HG02763 (cell line): Measurements from ENCODE around the gene ARRDC3.
A peak's percentile ranks its signal among the peaks of the same experiment; 100 is the strongest.
"Not testable (repeated sequence)": the region's sequence is repeated elsewhere in the genome, so short reads cannot be mapped to it uniquely, and the experiment has no call there.

Source experiments
- ATAC-seq: cut with Tn5 transposase; IDR thresholded peaks from one replicate; pipeline ENCODE4 v1.9.1; 2021; ENCODE audit warnings: mild to moderate bottlenecking, moderate library complexity; ENCODE audit not compliant: unreplicated experiment

ARRDC3 gene

DNA sequence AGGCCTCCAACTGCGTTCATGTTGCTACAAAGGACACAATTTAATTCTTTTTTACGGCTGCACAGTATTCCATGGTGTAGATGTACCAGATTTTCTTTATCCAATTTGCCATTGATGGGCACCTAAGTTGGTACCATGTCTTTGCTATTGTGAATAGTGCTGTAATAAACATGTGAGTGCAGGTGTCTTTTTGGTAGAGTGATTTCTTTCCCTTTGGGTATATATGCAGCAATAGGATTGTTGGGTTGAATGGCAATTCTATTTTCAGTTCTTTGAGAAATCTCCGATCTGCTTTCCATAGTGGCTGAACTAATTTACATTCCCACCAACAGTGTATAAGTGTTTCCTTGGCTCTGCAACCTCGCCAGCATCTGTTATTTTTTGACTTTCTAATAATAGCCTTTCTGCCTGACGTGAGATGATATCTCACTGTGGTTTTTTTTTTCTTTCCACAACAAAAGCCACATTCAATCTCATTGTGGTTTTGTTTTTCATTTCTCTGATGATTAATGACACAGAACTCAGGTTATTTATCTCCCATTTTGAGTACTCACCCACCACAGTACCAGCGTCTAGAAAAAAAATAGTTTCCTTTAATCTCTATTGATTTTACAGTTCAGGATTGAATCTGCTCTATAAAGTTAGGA, 21.9 kb downstream of the ARRDC3 start:
- ATAC-seq = peak; percentile 76

DNA sequence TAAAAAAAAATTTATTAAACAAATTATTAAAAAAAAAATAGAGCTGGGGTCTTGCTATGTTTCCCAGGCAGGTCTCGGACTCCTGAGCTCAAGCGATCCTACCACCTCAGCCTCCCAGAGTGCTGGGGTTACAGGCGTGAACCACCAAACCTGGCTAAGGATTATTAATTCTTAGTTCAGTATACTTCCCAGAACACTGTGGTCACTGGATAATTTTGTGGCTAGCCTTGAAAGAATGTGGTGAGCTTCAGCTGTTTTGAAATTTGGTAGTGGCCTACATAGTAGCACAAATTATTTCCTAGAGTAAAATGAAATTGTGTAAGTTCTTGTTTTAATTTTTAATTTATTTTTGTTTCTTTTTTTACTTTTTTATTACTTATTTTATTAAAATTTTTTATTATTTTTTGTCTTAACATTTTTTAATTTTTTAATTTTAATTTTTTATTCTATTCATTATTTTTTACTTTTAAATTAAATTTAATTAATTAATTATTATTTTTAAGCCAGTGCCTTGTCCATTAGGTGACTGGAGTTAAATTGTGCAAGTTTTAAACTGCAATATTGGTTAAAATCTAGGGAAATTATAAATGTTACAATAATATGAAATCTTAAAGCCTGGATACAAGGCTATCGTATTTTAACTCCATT, 23.0 kb downstream of the ARRDC3 start:
- ATAC-seq = no peak

DNA sequence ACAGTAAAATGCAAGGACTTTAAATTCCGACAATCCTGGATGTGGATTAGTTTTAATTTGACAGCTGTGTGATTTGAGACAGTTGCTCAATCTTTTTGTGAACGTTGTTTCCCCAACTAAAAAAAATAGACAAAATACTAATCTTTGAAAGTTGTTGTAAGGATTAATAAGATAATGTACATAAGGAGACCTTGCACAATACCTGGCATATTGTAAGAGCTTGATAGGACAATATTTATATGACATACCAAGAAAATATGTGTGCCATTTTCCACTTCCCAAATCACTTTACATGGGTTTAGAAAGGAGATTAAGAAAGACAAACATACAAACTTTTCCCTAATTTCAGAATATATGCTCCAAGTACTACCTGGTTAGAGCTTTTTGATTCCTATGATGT, 25.3 kb downstream of the ARRDC3 start:
- no peak for ATAC-seq

DNA sequence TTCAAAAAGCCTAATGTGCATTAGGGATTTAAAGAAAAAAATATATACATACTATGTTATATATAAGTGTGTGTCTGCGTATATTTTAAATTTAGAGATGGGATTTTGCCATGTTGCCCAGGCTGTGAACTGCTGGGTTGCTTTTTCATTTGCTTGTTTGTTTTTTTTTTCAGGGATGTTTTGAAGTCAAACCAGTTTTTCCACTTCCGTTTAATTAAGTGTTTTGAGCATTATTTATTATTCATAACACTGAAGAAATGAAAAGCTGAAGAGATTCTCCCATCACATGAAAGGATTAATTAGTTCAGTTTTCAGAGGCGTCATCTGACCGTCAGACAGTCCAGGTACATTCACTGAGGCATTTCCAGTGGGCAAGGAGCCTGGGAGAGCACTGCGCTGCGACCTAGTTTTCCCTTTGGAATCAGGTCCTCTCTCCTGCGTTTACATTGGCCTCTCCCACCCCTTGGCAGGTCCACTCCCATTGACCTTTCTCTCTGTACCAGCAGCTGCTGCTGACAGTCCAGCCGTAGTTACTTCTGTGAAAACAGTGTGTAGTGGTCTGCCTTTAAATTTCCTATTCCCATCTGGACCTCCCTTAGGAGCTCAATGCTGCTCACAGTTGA, 26.0 kb downstream of the ARRDC3 start:
- no peak for ATAC-seq

DNA sequence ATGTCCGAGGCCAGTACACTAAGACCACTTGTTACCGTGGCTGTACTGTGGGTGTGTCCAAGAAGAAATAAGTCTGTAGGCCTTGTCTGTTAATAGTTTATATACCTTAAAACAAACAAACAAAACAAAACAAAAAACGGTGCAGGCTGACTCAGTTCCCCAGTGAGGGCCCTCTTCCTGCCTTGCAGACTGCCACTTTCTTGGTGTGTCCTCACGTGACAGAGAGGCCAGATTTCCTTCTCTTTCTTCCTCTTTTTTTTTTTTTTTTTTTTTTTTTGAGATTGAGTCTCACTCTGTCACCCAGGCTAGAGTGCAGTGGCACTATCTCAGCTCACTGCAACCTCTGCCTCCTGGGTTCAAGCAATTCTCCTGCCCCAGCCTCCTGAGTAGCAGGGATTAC, 28.2 kb downstream of the ARRDC3 start:
- peak; percentile 47 for ATAC-seq

DNA sequence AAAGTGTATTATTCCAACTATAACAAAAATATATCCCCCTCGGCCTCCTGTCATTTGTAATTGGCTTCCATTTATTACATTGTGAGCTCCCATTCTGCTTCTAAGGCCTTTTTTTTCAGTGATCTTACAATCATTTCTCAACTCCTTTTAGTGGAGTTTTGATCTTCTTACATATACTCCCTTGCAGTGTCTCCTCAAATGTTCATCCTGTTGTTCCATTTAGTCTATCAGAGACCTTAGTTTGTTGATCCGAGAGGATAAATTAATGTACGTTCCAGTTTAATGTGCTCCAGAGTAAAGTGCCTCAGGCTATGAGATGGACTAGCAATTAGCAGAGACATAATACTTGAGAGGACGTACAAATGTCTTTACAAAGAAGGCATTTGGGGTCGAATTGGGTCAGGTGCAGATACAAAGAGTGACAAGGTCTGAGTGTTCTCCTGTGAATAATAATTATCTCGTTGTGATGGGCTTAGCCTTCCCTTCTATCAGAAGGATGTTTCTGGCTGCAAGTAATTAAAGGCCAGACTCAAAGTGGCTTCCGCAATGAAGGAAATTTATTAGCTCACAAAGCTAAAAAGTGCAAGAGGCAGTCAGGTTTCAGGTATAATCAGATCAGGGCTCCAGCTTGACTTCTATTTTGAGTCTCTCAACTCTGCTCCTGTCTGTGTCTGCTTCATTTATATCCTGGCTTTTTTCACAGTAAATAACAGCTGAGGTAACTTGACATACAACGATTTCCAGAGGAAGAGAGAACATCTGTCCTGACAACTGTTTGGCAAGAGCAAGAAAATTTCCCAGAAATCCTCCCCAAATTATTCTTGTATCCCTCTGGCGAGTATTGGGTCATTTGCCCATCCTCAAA, 30.1 kb downstream of the ARRDC3 start:
- ATAC-seq = no peak

DNA sequence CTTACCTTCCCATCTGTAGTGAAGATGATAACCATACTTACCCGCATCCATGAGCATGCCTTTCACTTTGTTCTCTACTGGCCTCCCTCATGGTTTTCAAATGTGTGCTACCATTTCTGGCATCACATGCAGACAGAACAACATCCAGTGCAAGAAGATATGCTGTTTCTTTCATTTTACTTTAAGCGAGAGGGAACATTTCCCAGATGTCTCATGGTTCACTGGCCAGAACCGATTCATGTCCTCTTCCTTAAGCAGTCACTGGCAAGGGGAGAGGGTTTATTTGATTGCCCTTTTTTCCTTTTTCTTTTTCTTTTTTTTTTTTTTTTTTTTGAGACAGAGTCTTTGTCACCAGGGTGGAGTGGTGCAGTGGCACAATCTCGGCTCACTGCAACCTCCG, 37.7 kb downstream of the ARRDC3 start:
- no peak for ATAC-seq

DNA sequence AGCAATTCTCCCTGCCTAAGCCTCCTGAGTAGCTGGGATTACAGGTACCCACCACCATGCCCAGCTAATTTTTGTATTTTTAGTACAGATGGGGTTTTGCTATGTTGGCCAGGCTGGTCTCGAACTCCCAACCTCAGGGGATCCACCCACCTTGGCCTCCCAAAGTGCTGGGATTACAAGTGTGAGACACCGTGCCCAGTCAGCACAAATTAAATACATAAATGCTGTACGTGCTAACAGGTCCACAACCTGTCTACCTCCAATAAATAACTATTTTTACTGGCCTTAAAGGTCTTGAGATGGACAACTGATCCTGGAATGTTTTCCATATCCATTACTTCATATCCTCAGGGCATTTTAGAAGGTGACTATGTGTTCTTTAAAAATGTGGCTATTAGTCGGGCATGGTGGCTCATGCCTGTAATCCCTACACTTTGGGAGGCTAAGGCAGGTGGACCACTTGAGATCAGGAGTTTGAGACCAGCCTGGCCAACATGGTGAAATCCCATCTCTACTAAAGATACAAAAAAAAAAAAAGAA, 38.4 kb downstream of the ARRDC3 start:
- not testable (repeated sequence) for ATAC-seq

DNA sequence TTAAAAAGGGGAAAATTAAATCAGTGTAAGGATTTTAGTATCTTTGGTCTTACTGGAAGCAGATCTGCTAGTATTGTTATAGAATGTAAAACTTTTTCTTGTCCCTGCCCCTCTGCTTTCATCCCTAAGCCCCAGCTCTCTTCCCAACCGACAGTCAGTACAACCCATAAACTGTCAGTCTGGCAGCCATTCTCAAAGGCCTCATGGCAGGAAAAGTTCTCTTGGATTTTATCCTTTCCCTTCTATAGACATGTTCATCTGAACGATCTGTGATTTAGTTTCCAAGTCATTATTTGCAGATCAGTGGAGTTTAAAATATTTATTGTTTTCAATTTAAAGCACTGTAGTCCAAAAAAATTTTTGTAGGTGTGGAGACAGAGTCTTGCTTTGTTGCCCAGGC, 39.2 kb downstream of the ARRDC3 start:
- no peak for ATAC-seq

DNA sequence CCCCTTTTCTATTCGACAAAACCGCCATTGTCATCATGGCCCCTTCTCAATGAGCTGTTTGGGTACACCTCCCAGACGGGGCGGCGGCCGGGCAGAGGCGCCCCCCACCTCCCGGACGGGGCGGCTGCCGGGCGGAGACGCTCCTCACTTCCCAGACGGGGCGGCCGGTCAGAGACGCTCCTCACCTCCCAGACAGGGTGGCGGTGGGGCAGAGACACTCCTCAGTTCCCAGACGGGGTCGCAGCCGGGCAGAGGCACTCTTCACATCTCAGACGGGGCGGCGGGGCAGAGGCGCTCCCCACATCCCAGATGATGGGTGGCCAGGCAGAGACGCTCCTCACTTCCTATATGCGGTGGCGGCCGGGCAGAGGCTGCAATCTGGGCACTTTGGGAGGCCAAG, 40.2 kb downstream of the ARRDC3 start:
- ATAC-seq = not testable (repeated sequence)

DNA sequence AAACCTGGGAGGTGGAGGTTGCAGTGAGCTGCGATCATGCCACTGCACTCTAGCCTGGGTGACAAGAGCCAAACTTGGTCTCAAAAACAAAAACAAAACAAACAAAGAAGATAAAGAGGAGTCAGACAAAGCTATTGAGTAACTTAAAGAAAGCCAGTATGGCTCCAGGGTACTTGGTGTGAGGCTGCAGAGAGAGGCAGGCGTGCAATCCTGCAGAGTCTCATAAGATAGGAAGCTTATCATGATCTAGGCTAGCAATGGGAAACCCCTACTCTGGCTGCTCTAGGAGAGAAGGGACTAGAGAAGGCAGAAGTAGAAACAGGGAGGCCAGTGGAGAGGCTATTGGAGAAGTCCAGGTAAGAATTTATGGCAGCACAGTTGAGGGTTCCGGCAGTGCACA, 42.0 kb downstream of the ARRDC3 start:
- ATAC-seq = no peak

DNA sequence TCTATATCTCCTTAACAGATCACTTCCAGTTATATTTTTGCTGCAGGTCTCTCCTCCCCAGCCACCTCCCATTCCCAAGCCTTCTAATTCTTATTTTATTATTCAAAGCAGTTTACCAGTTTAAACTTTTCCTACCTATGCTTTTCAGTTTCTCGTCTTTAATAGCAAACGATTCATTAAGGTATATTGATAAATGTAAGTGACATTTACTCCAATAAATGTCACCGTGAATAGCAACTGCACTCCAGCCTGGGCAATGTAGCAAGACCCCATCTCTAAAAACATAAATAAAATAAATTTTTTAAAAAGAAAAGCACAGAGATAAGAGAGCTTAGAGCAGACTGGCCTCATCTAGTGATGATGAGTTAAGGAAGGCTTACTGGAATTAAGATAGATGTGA, 42.6 kb downstream of the ARRDC3 start:
- no peak for ATAC-seq

DNA sequence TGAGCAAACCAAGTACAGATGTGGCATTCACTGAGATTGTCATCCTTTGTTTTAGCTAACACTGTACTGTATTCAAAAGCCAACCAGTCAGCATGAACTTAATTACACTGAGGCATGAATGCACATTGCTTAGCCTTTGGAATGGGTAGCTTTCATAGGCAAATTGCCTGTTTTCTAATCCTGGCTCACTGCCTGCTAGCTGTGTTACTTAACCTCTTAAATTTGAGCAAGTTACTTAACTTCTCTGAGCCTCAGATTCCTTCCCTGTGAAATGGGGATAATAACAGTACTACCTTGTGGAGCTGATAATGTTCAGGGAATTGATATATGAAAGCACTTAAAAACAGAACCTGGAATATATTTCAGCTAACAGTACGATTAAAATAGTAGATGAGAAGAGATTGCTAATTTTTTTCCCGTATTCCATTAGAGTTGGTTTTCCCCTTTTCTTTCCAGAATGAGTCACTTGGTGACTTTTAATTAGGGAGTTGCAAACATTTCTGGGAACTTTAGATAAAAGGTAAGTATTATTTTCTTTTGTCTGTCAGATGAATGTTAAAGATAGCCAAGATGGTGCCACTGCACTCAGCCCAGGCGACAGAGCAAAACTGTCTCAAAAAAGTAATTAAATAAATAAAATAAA, 43.9 kb downstream of the ARRDC3 start:
- ATAC-seq = no peak

DNA sequence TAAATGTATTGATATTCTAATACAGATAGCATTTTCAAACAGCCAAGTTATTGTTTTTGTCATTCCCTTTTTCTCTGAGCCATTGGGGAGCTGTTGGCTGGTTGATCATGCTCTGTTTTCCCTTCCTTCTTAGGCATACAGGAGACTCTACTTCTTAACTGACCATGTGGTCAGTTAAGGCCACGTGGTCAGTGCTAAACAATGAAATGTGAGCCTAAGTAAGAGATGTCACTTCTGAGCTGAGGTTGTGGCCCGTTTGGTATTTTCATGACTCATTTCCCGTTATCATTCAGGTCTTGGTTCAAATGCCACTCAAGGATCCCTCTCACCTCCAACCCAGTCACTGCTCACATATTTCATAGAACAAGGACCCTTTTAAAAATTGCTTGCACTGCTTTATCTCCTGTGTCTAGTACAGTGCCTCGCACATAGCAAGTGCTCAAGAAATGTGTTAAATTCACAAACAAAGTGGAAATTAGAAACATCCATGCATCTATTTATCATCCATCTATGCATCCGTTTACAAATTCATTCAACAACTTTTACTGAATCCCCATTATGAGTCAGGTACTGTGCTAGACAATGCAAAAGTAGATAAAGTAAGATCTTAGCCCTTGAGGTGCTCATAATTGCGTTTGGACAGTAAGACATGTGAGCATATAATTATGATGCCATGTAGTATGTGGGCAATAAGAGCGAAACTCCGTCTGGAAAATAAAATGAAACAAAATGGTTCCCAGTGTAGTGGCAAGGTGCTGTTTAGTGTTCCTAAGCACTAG, 50.7 kb downstream of the ARRDC3 start:
- ATAC-seq = no peak

DNA sequence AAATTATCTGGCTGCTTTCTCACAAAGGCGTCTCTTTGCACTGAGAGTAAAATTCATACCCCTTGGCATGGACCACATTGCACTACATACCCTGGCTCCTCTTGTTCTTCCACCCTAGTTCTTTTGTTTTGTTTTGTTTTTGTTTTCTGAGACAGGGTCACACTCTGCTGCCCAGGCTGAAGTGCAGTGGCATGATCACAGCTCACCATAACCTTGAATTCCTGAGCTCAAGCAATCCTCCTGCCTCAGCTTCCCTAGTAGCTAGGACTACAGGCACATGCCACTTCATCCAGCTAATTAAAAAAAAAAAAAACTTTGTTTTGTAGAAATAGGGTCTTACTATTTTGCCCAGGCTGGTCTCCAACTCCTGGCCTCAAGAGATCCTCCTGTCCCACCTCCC, 51.4 kb downstream of the ARRDC3 start:
- ATAC-seq = no peak

DNA sequence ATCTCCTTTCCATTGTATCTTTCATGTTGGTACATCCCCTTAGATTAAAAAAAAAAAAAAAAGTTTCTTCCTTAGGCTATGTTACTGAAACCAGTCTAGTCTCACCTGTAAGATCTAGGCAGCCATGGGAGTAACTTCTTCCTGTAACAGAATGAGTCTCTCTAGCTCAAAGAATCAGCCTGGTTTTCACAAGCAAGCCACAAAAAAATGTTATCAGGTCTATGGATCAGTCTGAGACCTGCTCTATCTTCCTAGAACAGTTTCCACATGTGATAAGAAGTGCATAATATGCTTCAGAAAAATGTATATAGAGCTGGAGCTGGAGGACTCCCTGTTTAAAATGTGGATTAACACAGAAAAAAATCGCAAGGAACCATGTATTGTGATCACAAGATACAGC, 53.8 kb downstream of the ARRDC3 start:
- no peak for ATAC-seq

DNA sequence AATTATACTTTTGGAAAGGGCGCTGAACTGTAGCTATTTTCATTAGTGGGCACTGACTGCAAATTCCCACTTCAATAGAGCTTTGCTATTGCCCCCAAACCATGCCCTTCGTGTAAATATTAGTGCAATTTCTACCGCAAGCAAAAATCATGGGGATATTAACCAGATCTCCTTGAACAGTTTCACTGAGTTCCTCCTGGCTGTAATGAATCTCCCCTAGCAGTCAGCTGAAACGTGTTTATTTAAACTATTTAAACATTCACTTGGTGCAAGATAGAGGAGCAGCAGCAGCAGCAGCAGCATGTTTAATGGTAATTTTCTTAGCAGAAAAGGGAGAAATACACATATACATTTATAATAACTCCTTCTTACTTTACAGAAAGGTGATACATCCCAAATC, 54.4 kb downstream of the ARRDC3 start:
- no peak for ATAC-seq

DNA sequence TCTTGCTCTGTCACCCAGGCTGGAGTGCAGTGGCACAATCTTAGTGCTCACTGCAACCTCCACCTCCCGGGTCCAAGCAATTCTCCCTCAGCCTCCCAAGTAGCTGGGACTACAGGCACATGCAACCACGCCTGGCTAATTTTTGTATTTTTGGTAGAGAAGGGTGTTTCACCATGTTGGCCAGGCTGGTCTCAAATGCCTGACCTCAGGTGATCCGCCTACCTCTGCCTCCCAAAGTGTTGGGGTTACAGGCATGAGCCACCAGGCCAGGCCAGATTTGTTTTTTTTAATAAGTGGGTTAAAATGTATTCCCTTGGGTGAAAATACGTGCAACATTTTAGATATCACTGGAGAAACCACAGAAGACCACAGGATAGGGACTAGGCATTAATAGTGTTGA, 60.1 kb downstream of the ARRDC3 start:
- ATAC-seq = not testable (repeated sequence)

DNA sequence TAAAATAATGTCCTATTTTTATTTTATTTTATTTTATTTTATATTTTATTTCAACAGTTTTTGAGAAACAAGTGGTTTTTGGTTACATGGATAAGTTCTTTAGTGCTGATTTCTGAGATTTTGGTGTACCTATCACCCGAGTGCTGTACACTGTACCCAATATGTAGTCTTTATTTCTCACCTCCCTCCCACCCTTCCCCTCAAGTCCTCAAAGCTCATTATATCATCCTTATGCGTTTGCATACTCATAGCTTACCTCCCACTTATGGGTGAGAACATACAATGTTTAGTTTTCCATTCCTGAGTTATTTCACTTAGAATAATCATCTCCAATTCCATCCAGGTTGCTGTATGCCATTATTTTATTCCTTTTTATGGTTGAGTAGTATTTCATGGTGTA, 63.5 kb downstream of the ARRDC3 start:
- no peak for ATAC-seq

DNA sequence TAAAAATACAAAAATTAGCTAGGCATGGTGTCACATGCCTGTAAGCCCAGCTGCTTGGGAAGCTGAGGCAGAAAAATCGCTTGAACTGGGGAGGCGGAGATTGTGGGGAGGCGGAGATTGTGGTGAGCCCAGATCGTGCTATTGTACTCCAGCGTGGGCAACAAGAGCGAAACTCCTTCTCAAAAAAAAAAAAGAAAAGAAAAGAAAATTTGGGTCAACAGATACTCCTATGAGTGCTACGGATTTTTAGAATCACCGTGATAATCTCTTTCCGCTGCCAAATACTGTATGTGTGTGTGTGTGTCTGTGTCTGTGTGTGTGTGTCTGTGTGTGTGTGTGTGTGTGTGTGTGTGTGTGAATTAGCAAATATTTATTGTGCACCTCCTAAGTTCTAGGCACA, 64.4 kb downstream of the ARRDC3 start:
- no peak for ATAC-seq
